CD8-positive, alpha-beta memory T cell (primary cell): ENCODE data around the gene WNT7B. TPM values are rescaled to one million over a fixed set of nuclear protein-coding genes. Genes with fewer than 3 reads are reported as not detected.

Source experiments
- CTCF ChIA-PET: fragments of 350-600 bp; sonication (Branson Sonifier 250); formaldehyde crosslinking; loops from one replicate; lab custom pipeline; 2021; ENCODE audit warnings: antibody characterized with exemption; lab: Charles Lee
- POLR2A ChIA-PET: fragments of 350-600 bp; sonication (Branson Sonifier 250); formaldehyde crosslinking; loops from one replicate; lab custom pipeline; 2021; ENCODE audit warnings: antibody characterized with exemption; lab: Charles Lee
- DNase-seq, 5 donors: peaks; one replicate each; pipeline versions ENCODE4 v3.0.0 to v3.0.0-alpha.2; 2020 to 2022; ENCODE audit warnings: mixed read lengths in 1 of 5
- H3K27ac ChIP-seq: one replicate; pipeline ENCODE4 v1.7.0; 2013; ENCODE audit warnings: low read depth, mild to moderate bottlenecking, low read length, moderate library complexity
- H3K27me3 ChIP-seq: 2 replicates; pipeline ENCODE4 v1.7.0; 2013; ENCODE audit warnings: low read length, mild to moderate bottlenecking; ENCODE audit not compliant: insufficient read depth, poor library complexity, severe bottlenecking
- H3K36me3 ChIP-seq: 2 replicates; pipeline ENCODE4 v1.7.0; 2013; ENCODE audit warnings: mild to moderate bottlenecking, low read length, moderate library complexity; ENCODE audit not compliant: insufficient read depth
- H3K4me1 ChIP-seq: 2 replicates; pipeline ENCODE4 v1.7.0; 2013; ENCODE audit warnings: mild to moderate bottlenecking, low read length, moderate library complexity; ENCODE audit not compliant: insufficient read depth
- H3K4me3 ChIP-seq: 2 replicates; pipeline ENCODE4 v1.7.0; 2013; ENCODE audit warnings: mild to moderate bottlenecking, low read length
- H3K9me3 ChIP-seq: 2 replicates; pipeline ENCODE4 v1.7.0; 2013; ENCODE audit warnings: mild to moderate bottlenecking, low read length
- H3K27ac Mint-ChIP-seq, 8 donors: one replicate each; pipeline ENCODE4 v1.8.0; 2020 to 2021; ENCODE audit warnings: mixed read lengths in 8 of 8, mild to moderate bottlenecking in 6 of 8, inconsistent platforms in 3 of 8, moderate library complexity in 3 of 8
- H3K27me3 Mint-ChIP-seq, 2 donors: one replicate each; pipeline ENCODE4 v1.8.0; 2020 to 2021; ENCODE audit warnings: mixed read lengths in 2 of 2, mild to moderate bottlenecking in 1 of 2, moderate library complexity in 1 of 2
- H3K36me3 Mint-ChIP-seq, 3 donors: one replicate each; pipeline ENCODE4 v1.8.0; 2020 to 2021; ENCODE audit warnings: mixed read lengths in 3 of 3, inconsistent platforms in 1 of 3, mild to moderate bottlenecking in 1 of 3
- H3K4me1 Mint-ChIP-seq, 3 donors: one replicate each; pipeline ENCODE4 v1.8.0; 2020 to 2021; ENCODE audit warnings: mixed read lengths in 3 of 3, inconsistent platforms in 1 of 3, mild to moderate bottlenecking in 1 of 3
- H3K4me3 Mint-ChIP-seq, 7 donors: one replicate each; pipeline ENCODE4 v1.8.0; 2020 to 2021; ENCODE audit warnings: mixed read lengths in 7 of 7, mild to moderate bottlenecking in 6 of 7, moderate library complexity in 4 of 7, inconsistent platforms in 2 of 7
- H3K9me3 Mint-ChIP-seq, 5 donors: one replicate each; pipeline ENCODE4 v1.8.0; 2020 to 2022; ENCODE audit warnings: mixed read lengths in 5 of 5, mild to moderate bottlenecking in 3 of 5, moderate library complexity in 2 of 5, inconsistent platforms in 1 of 5
- polyA plus RNA-seq: library from polyadenylated mRNA; unstranded; fragments of 300-500 nt; fragmentation: Illumina TruSeq; gene quantifications from one replicate; pipeline ENCODE4 v1.2.3, GENCODE V29; 2021
- total RNA-seq, 2 experiments: library from RNA; stranded (reverse); gene quantifications; one replicate each; pipeline ENCODE4 v1.2.3, GENCODE V29; 2021

The WNT7B gene
- total and polyA plus RNA-seq, 3 experiments from 2014 or later = not detected

DNA sequence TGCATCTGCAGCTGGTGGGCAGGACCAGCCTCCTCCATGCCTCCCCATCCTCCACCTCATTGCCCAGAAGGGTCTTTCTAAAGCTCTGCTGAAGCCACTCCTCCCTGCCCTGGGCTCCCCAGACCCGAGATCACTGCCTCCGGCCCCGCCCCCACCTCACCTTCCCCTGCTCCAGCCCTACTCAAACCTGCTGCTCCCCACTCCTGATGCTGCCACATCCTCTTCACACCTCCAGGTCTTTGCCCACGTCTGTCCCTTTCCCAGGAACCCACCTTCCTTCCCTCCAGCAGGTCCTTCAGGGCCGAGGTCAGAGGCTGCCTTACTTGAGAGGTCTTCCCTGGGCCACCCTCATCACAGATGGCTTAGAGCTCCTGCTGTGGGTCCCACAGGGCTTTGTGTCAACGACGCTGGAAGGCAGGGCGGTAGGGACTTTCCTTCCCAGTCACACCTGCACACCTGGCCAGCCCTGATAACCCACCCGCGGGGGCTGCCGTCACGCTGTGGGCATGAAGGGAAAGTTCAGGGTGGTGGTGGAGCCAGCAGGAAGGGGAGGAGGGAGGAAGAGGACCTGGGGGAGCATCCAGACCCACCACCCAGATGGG lies 11.9 kb downstream of the WNT7B start:
- Histone ChIP-seq H3K27ac (no peak overlapping the region), H3K4me1 (no peaks in the 10 kb centered on the region), H3K36me3 (no peaks in the 10 kb centered on the region), H3K4me3 (no peak overlapping the region), H3K27me3 (no peaks in the 10 kb centered on the region), H3K9me3 (no peaks in the 10 kb centered on the region)
- POLR2A ChIA-PET = no interaction called here
- no peaks in the 10 kb centered on the region for H3K9me3 Mint-ChIP-seq
- H3K27ac Mint-ChIP-seq = no peak overlapping the region
- no peak overlapping the region for H3K4me3 Mint-ChIP-seq
- peaks cover 17 to 30% of the 10 kb centered on the region in 2 donors for H3K27me3 Mint-ChIP-seq
- CTCF ChIA-PET = no interaction called here
- no peak for DNase-seq
- H3K4me1 Mint-ChIP-seq = no peaks in the 10 kb centered on the region
- no peaks in the 10 kb centered on the region for H3K36me3 Mint-ChIP-seq

GRCh38 chr22:45964372-45964771 lies 12.6 kb downstream of the WNT7B start:
- Histone ChIP-seq H3K27ac (no peak overlapping the region), H3K9me3 (no peaks in the 10 kb centered on the region), H3K4me3 (no peak overlapping the region), H3K4me1 (no peaks in the 10 kb centered on the region), H3K27me3 (no peaks in the 10 kb centered on the region), H3K36me3 (no peaks in the 10 kb centered on the region)
- Mint-ChIP-seq H3K36me3 (no peaks in the 10 kb centered on the region), H3K27ac (no peak overlapping the region), H3K9me3 (no peaks in the 10 kb centered on the region), H3K4me1 (no peaks in the 10 kb centered on the region), H3K4me3 (no peak overlapping the region), H3K27me3 (peaks cover 13 to 23% of the 10 kb centered on the region in 2 donors)
- ChIA-PET POLR2A (no interaction called here), CTCF (no interaction called here)
- no peak for DNase-seq

DNA sequence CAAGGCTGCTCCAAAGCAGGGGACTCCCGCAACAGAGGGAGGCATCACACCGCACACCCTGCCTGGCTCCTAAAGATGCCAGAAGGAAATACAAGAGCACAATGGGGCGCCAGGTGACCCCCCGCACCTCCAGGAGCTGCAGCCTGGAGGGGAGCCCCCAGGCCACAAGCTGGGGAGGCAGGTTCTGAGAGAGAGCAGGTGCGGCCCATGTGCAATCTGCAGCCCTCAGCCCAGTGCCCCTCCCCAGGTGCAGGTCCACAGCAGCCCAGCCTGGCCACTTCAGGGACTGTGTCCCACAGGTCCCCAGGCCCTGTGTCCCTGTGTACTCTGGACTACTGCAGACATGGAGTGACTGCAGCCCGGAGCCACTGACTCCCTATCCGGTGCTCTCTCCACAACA lies 13.1 kb downstream of the WNT7B start:
- Histone ChIP-seq H3K36me3 (no peaks in the 10 kb centered on the region), H3K27me3 (no peaks in the 10 kb centered on the region), H3K4me3 (no peak overlapping the region), H3K27ac (no peak overlapping the region), H3K9me3 (no peaks in the 10 kb centered on the region), H3K4me1 (no peaks in the 10 kb centered on the region)
- Mint-ChIP-seq H3K36me3 (no peaks in the 10 kb centered on the region), H3K27me3 (peaks cover 13 to 18% of the 10 kb centered on the region in 2 donors), H3K9me3 (no peaks in the 10 kb centered on the region), H3K27ac (no peak overlapping the region), H3K4me1 (no peaks in the 10 kb centered on the region), H3K4me3 (no peak overlapping the region)
- DNase-seq = no peak
- ChIA-PET CTCF (no interaction called here), POLR2A (no interaction called here)

DNA sequence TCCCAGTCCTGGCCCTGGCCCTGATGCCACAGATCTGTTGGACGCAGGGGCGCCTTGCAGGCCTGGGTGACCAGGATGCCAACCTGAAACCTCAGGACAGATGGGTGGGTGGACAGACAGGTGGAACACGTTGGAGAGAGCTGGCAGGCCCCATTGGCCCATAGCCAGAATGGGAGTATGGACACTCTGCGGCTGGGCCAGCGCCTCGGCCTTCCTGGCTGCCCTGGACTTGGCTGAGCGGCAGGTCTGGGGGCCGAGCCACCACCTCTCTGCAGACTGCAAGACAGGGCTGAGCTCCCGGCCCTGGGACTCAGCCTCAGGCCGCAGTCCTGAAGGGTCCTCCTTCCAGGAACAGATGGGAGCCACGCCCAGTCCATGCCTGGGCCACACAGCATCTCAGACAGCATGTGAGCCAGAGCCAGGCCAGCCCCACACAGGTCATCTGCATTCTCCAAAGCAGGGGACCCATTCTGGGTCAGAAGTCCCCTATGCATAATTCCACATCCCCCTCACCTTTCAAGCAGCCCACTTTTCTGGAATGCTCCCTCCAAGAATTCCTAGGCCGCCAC lies 14.1 kb downstream of the WNT7B start:
- no peaks in the 10 kb centered on the region for H3K4me1 ChIP-seq
- no peaks in the 10 kb centered on the region for H3K27me3 ChIP-seq
- DNase-seq = no peak
- no peaks in the 10 kb centered on the region for H3K36me3 ChIP-seq
- H3K27ac Mint-ChIP-seq = no peak overlapping the region
- H3K9me3 Mint-ChIP-seq = no peaks in the 10 kb centered on the region
- no peak overlapping the region for H3K4me3 ChIP-seq
- no peak overlapping the region for H3K4me3 Mint-ChIP-seq
- POLR2A ChIA-PET = no interaction called here
- no peaks in the 10 kb centered on the region for H3K36me3 Mint-ChIP-seq
- H3K9me3 ChIP-seq = no peaks in the 10 kb centered on the region
- no peaks in the 10 kb centered on the region for H3K4me1 Mint-ChIP-seq
- H3K27me3 Mint-ChIP-seq = peaks cover 8 to 9% of the 10 kb centered on the region in 2 donors
- no peak overlapping the region for H3K27ac ChIP-seq
- CTCF ChIA-PET = no interaction called here

- H3K36me3 ChIP-seq = no peaks in the 10 kb centered on the region
- H3K36me3 Mint-ChIP-seq = no peaks in the 10 kb centered on the region
- H3K4me3 Mint-ChIP-seq = no peak overlapping the region
- no peak overlapping the region for H3K27ac ChIP-seq
- H3K4me1 ChIP-seq = no peaks in the 10 kb centered on the region
- no peaks in the 10 kb centered on the region for H3K9me3 Mint-ChIP-seq
- H3K4me1 Mint-ChIP-seq = no peaks in the 10 kb centered on the region
- no peak for DNase-seq
- peaks cover 8% of the 10 kb centered on the region in 2 donors for H3K27me3 Mint-ChIP-seq
- no peaks in the 10 kb centered on the region for H3K27me3 ChIP-seq
- H3K4me3 ChIP-seq = no peak overlapping the region
- CTCF ChIA-PET = no interaction called here
- no peaks in the 10 kb centered on the region for H3K9me3 ChIP-seq
- POLR2A ChIA-PET = no interaction called here
- no peak overlapping the region for H3K27ac Mint-ChIP-seq
These were observed 14.6 kb downstream of the WNT7B start for GRCh38 chr22:45962434-45962718.

DNA sequence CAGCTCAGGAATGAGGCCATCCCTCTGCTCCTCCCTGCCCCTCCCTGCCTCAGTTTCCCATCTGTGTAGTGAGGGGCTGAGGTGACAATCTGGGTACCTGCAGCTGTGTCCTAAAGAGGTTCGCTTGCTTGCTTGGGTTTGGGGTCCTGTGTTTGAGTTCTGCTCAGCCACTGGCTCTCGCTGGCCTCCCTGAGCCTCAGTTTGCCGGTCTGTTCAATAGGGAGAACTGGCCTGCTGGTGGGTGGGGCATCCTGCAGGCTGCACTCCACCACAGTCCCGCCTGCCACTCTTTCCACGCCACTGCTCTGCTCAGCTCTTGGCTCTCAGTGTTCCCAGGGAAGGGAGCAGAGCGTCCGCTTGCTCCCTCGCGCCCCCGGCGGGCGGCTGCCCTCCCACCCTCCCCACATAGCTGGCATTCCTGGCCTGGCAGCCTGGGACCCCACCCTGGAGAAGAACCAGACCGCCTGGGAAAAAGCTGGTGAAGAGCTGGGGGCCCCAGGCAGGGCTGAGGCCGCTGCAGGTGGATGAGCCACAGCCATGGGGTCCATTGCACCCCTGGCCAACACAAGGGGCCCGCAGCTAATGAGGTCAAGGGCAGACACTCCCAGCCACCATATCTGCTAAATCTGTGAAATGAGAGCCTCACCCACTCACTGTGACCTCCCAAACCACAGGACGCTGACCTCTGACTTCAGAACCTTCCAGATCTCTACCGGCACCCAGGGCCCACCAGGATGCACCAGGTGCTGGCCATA lies 15.1 kb downstream of the WNT7B start:
- Histone ChIP-seq H3K9me3 (no peaks in the 10 kb centered on the region), H3K4me3 (no peak overlapping the region), H3K27ac (no peak overlapping the region), H3K27me3 (no peaks in the 10 kb centered on the region), H3K36me3 (no peaks in the 10 kb centered on the region), H3K4me1 (no peaks in the 10 kb centered on the region)
- no peaks in the 10 kb centered on the region for H3K36me3 Mint-ChIP-seq
- H3K4me1 Mint-ChIP-seq = no peaks in the 10 kb centered on the region
- H3K27me3 Mint-ChIP-seq = peaks cover 8% of the 10 kb centered on the region in 2 donors
- no peak overlapping the region for H3K4me3 Mint-ChIP-seq
- H3K9me3 Mint-ChIP-seq = no peaks in the 10 kb centered on the region
- DNase-seq = no peak
- POLR2A ChIA-PET = no interaction called here
- H3K27ac Mint-ChIP-seq = no peak overlapping the region
- CTCF ChIA-PET = no interaction called here

- Mint-ChIP-seq H3K27me3 (peaks cover 3 to 8% of the 10 kb centered on the region in 2 donors), H3K36me3 (no peaks in the 10 kb centered on the region), H3K27ac (no peak overlapping the region), H3K4me1 (no peaks in the 10 kb centered on the region), H3K4me3 (no peak overlapping the region), H3K9me3 (no peaks in the 10 kb centered on the region)
- Histone ChIP-seq H3K4me1 (no peaks in the 10 kb centered on the region), H3K9me3 (no peaks in the 10 kb centered on the region), H3K27me3 (no peaks in the 10 kb centered on the region), H3K4me3 (no peak overlapping the region), H3K27ac (no peak overlapping the region), H3K36me3 (no peaks in the 10 kb centered on the region)
- ChIA-PET POLR2A (no interaction called here), CTCF (no interaction called here)
- no peak for DNase-seq
These were observed 16.2 kb downstream of the WNT7B start for GRCh38 chr22:45960477-45961386.
